ENCODE data around the gene CCL20. TPM values are rescaled to one million over a fixed set of nuclear protein-coding genes. Genes with fewer than 3 reads are reported as not detected.

Gene CCL20
- total RNA-seq, 1 experiment from 2014 or later = not detected

DNA sequence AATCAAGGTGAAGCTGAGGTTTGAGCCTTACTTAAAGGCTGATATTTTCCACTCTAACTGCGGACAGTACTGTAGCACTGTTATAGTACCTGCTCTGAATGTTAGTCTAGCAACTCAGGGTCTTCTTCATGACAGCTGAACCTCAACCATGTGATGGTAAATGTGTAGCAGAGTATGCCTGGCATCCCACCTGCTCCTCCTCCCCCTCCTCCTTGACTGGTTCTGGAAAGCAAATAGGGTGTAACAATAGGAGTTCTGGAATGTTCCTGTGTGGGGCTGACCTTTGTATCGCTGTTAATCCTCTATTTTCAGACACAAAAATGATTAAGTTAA lies 447 bp upstream of the CCL20 start:
- ChIA-PET POLR2A (no interaction called here), CTCF (interaction anchor here (1.1 kb wide), 1 partner anchor 47 kb away, joined by 4 read pairs; no protein-coding TSS in a partner anchor)
- Mint-ChIP-seq H3K4me1 (peaks cover 31% of the 10 kb centered on the region), H3K4me3 (no peak overlapping the region), H3K27me3 (ENCODE audit: low read depth) (no peaks in the 10 kb centered on the region; the same call in 1 of the 2 replicates), H3K36me3 (no peaks in the 10 kb centered on the region), H3K9me3 (peaks cover 7% of the 10 kb centered on the region; the same call in 1 of the 2 replicates), H3K27ac (no peak overlapping the region)
- DNase-seq (ENCODE audit: low spot score) = no peak
- ATAC-seq = no peak
- no peak for TF ChIP-seq TCF7 (CRISPR knock-in tag; IDR thresholded peaks at IDR 0.05; ENCODE audit: low read depth)
- no peak for TF ChIP-seq ZNF138 (CRISPR knock-in tag; conservative IDR thresholded peaks at IDR 0.05)
- no peak for TF ChIP-seq IRF2 (CRISPR knock-in tag; IDR thresholded peaks at IDR 0.05; ENCODE audit: borderline replicate concordance, low read depth)
- no peak for TF ChIP-seq MYBL2 (CRISPR knock-in tag; IDR thresholded peaks at IDR 0.05)
- TF ChIP-seq, protein P1, sequence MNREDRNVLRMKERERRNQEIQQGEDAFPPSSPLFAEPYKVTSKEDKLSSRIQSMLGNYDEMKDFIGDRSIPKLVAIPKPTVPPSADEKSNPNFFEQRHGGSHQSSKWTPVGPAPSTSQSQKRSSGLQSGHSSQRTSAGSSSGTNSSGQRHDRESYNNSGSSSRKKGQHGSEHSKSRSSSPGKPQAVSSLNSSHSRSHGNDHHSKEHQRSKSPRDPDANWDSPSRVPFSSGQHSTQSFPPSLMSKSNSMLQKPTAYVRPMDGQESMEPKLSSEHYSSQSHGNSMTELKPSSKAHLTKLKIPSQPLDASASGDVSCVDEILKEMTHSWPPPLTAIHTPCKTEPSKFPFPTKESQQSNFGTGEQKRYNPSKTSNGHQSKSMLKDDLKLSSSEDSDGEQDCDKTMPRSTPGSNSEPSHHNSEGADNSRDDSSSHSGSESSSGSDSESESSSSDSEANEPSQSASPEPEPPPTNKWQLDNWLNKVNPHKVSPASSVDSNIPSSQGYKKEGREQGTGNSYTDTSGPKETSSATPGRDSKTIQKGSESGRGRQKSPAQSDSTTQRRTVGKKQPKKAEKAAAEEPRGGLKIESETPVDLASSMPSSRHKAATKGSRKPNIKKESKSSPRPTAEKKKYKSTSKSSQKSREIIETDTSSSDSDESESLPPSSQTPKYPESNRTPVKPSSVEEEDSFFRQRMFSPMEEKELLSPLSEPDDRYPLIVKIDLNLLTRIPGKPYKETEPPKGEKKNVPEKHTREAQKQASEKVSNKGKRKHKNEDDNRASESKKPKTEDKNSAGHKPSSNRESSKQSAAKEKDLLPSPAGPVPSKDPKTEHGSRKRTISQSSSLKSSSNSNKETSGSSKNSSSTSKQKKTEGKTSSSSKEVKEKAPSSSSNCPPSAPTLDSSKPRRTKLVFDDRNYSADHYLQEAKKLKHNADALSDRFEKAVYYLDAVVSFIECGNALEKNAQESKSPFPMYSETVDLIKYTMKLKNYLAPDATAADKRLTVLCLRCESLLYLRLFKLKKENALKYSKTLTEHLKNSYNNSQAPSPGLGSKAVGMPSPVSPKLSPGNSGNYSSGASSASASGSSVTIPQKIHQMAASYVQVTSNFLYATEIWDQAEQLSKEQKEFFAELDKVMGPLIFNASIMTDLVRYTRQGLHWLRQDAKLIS (CRISPR knock-in tag; IDR thresholded peaks at IDR 0.05; ENCODE audit: borderline replicate concordance) = no peak
- TF ChIP-seq, protein P2, sequence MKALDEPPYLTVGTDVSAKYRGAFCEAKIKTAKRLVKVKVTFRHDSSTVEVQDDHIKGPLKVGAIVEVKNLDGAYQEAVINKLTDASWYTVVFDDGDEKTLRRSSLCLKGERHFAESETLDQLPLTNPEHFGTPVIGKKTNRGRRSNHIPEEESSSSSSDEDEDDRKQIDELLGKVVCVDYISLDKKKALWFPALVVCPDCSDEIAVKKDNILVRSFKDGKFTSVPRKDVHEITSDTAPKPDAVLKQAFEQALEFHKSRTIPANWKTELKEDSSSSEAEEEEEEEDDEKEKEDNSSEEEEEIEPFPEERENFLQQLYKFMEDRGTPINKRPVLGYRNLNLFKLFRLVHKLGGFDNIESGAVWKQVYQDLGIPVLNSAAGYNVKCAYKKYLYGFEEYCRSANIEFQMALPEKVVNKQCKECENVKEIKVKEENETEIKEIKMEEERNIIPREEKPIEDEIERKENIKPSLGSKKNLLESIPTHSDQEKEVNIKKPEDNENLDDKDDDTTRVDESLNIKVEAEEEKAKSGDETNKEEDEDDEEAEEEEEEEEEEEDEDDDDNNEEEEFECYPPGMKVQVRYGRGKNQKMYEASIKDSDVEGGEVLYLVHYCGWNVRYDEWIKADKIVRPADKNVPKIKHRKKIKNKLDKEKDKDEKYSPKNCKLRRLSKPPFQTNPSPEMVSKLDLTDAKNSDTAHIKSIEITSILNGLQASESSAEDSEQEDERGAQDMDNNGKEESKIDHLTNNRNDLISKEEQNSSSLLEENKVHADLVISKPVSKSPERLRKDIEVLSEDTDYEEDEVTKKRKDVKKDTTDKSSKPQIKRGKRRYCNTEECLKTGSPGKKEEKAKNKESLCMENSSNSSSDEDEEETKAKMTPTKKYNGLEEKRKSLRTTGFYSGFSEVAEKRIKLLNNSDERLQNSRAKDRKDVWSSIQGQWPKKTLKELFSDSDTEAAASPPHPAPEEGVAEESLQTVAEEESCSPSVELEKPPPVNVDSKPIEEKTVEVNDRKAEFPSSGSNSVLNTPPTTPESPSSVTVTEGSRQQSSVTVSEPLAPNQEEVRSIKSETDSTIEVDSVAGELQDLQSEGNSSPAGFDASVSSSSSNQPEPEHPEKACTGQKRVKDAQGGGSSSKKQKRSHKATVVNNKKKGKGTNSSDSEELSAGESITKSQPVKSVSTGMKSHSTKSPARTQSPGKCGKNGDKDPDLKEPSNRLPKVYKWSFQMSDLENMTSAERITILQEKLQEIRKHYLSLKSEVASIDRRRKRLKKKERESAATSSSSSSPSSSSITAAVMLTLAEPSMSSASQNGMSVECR (CRISPR knock-in tag; IDR thresholded peaks at IDR 0.05; ENCODE audit: borderline replicate concordance) = no peak
- TF ChIP-seq, protein P3, sequence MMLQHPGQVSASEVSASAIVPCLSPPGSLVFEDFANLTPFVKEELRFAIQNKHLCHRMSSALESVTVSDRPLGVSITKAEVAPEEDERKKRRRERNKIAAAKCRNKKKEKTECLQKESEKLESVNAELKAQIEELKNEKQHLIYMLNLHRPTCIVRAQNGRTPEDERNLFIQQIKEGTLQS (CRISPR knock-in tag; conservative IDR thresholded peaks at IDR 0.05) = no peak
- TF ChIP-seq, protein P4, sequence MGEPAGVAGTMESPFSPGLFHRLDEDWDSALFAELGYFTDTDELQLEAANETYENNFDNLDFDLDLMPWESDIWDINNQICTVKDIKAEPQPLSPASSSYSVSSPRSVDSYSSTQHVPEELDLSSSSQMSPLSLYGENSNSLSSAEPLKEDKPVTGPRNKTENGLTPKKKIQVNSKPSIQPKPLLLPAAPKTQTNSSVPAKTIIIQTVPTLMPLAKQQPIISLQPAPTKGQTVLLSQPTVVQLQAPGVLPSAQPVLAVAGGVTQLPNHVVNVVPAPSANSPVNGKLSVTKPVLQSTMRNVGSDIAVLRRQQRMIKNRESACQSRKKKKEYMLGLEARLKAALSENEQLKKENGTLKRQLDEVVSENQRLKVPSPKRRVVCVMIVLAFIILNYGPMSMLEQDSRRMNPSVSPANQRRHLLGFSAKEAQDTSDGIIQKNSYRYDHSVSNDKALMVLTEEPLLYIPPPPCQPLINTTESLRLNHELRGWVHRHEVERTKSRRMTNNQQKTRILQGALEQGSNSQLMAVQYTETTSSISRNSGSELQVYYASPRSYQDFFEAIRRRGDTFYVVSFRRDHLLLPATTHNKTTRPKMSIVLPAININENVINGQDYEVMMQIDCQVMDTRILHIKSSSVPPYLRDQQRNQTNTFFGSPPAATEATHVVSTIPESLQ (CRISPR knock-in tag; IDR thresholded peaks at IDR 0.05) = no peak
- no peak for TF ChIP-seq RORB (CRISPR knock-in tag; IDR thresholded peaks at IDR 0.05)
- TF ChIP-seq, protein P5, sequence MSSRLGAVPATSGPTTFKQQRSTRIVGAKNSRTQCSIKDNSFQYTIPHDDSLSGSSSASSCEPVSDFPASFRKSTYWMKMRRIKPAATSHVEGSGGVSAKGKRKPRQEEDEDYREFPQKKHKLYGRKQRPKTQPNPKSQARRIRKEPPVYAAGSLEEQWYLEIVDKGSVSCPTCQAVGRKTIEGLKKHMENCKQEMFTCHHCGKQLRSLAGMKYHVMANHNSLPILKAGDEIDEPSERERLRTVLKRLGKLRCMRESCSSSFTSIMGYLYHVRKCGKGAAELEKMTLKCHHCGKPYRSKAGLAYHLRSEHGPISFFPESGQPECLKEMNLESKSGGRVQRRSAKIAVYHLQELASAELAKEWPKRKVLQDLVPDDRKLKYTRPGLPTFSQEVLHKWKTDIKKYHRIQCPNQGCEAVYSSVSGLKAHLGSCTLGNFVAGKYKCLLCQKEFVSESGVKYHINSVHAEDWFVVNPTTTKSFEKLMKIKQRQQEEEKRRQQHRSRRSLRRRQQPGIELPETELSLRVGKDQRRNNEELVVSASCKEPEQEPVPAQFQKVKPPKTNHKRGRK (CRISPR knock-in tag; IDR thresholded peaks at IDR 0.05; ENCODE audit: borderline replicate concordance) = no peak
- TF ChIP-seq NFATC4 (CRISPR knock-in tag; IDR thresholded peaks at IDR 0.05) = no peak
- TF ChIP-seq, protein P6, sequence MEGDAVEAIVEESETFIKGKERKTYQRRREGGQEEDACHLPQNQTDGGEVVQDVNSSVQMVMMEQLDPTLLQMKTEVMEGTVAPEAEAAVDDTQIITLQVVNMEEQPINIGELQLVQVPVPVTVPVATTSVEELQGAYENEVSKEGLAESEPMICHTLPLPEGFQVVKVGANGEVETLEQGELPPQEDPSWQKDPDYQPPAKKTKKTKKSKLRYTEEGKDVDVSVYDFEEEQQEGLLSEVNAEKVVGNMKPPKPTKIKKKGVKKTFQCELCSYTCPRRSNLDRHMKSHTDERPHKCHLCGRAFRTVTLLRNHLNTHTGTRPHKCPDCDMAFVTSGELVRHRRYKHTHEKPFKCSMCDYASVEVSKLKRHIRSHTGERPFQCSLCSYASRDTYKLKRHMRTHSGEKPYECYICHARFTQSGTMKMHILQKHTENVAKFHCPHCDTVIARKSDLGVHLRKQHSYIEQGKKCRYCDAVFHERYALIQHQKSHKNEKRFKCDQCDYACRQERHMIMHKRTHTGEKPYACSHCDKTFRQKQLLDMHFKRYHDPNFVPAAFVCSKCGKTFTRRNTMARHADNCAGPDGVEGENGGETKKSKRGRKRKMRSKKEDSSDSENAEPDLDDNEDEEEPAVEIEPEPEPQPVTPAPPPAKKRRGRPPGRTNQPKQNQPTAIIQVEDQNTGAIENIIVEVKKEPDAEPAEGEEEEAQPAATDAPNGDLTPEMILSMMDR (IDR thresholded peaks at IDR 0.05) = no peak
- TF ChIP-seq, protein P7, sequence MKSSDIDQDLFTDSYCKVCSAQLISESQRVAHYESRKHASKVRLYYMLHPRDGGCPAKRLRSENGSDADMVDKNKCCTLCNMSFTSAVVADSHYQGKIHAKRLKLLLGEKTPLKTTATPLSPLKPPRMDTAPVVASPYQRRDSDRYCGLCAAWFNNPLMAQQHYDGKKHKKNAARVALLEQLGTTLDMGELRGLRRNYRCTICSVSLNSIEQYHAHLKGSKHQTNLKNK (CRISPR knock-in tag; IDR thresholded peaks at IDR 0.05) = no peak
- no peak for TF ChIP-seq MXD4 (CRISPR knock-in tag; IDR thresholded peaks at IDR 0.05; ENCODE audit: borderline replicate concordance)
- TF ChIP-seq, protein P8, sequence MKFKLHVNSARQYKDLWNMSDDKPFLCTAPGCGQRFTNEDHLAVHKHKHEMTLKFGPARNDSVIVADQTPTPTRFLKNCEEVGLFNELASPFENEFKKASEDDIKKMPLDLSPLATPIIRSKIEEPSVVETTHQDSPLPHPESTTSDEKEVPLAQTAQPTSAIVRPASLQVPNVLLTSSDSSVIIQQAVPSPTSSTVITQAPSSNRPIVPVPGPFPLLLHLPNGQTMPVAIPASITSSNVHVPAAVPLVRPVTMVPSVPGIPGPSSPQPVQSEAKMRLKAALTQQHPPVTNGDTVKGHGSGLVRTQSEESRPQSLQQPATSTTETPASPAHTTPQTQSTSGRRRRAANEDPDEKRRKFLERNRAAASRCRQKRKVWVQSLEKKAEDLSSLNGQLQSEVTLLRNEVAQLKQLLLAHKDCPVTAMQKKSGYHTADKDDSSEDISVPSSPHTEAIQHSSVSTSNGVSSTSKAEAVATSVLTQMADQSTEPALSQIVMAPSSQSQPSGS (CRISPR knock-in tag; IDR thresholded peaks at IDR 0.05; ENCODE audit: borderline replicate concordance, low read depth) = no peak
- no peak for TF ChIP-seq NFYB (CRISPR knock-in tag; conservative IDR thresholded peaks at IDR 0.05; ENCODE audit: low read depth)
- TF ChIP-seq ESRRA (CRISPR knock-in tag; IDR thresholded peaks at IDR 0.05; ENCODE audit: borderline replicate concordance) = no peak
- TF ChIP-seq SOX15 (CRISPR knock-in tag; IDR thresholded peaks at IDR 0.05) = no peak

All from WTC11 (cell line).